Smooth muscle cell (in vitro differentiated cells): ENCODE data around the gene BBS12. TPM values are rescaled to one million over a fixed set of nuclear protein-coding genes. Genes with fewer than 3 reads are reported as not detected.

ENCODE experiments used
- DNase-seq: peaks from one replicate; lab custom pipeline; 2025; ENCODE audit not compliant: unreplicated experiment; lab: John Stamatoyannopoulos, UW
- H2AFZ ChIP-seq: fragments of 200-600 bp; sonication (generic); 2 replicates; pipeline ENCODE4 v1.6.0; 2016; ENCODE audit warnings: antibody characterized with exemption, low read depth, mild to moderate bottlenecking
- H3F3A ChIP-seq: fragments of 200-600 bp; sonication (generic); 2 replicates; pipeline ENCODE4 v1.6.0; 2017; ENCODE audit warnings: antibody characterized with exemption, low read depth
- H3K27ac ChIP-seq: fragments of 200-600 bp; sonication (generic); 2 replicates; pipeline ENCODE4 v1.5.1; 2016; ENCODE audit warnings: low read depth, mild to moderate bottlenecking
- H3K27me3 ChIP-seq: fragments of 200-600 bp; sonication (generic); 2 replicates; pipeline ENCODE4 v1.6.1; 2016; ENCODE audit warnings: low read depth, mild to moderate bottlenecking
- H3K36me3 ChIP-seq: fragments of 200-600 bp; sonication (generic); 2 replicates; pipeline ENCODE4 v1.5.1; 2016; ENCODE audit warnings: low read depth
- H3K4me1 ChIP-seq: fragments of 200-600 bp; sonication (generic); 2 replicates; pipeline ENCODE4 v1.5.1; 2016; ENCODE audit warnings: low read depth
- H3K4me2 ChIP-seq: fragments of 200-600 bp; sonication (generic); 2 replicates; pipeline ENCODE4 v1.6.0; 2016; ENCODE audit warnings: mild to moderate bottlenecking
- H3K4me3 ChIP-seq: fragments of 200-600 bp; sonication (generic); 2 replicates; pipeline ENCODE4 v1.5.1; 2016; ENCODE audit warnings: mild to moderate bottlenecking
- H3K79me2 ChIP-seq: fragments of 200-600 bp; sonication (generic); 2 replicates; pipeline ENCODE4 v1.6.0; 2016; ENCODE audit warnings: low read depth, mild to moderate bottlenecking
- H3K9ac ChIP-seq: fragments of 200-600 bp; sonication (generic); 2 replicates; pipeline ENCODE4 v1.6.0; 2016; ENCODE audit warnings: low read depth
- H3K9me3 ChIP-seq: fragments of 200-600 bp; sonication (generic); replicated peaks from 2 replicates; pipeline ENCODE4 v1.5.1; 2016; ENCODE audit warnings: low read depth
- H4K20me1 ChIP-seq: fragments of 200-600 bp; sonication (generic); 2 replicates; pipeline ENCODE4 v1.6.0; 2016; ENCODE audit warnings: low read depth
- CTCF ChIP-seq: fragments of 200-600 bp; sonication (generic); IDR thresholded peaks from 2 replicates; pipeline ENCODE4 v1.5.1; 2017; ENCODE audit warnings: borderline replicate concordance, mild to moderate bottlenecking, antibody characterized with exemption; ENCODE audit not compliant: insufficient read depth, poor library complexity, severe bottlenecking
- WGBS: methylation state at CpG from one replicate; pipeline ENCODE4 v1.1.7; 2016; ENCODE audit warnings: low lambda C conversion rate; 5-methylcytosine and 5-hydroxymethylcytosine counted together
- polyA plus RNA-seq: library from polyadenylated mRNA; unstranded; fragments of >200 nt; fragmentation: Nextera tagmentation; extraction: Ambion mirVana; gene quantifications from 2 replicates; pipeline ENCODE4 v1.2.1, GENCODE V29; 2016
- total RNA-seq: library from RNA; depleted of rRNA; stranded (reverse); fragments of >200 nt; gene quantifications from 2 replicates; pipeline ENCODE4 v1.2.3, GENCODE V29; 2014

Gene BBS12
- total and polyA plus RNA-seq, 2 experiments from 2014 or later: 3.6 to 3.7 TPM

GRCh38 chr4:122688529-122689140 lies 43.9 kb upstream of the BBS12 start:
- Histone ChIP-seq H2AFZ (no peak overlapping the region), H3K36me3 (no peaks in the 10 kb centered on the region), H3K9me3 (no peaks in the 10 kb centered on the region), H4K20me1 (no peaks in the 10 kb centered on the region), H3K4me3 (no peak overlapping the region), H3K27me3 (no peaks in the 10 kb centered on the region), H3K4me1 (peaks cover 8% of the 10 kb centered on the region), H3F3A (no peaks in the 10 kb centered on the region), H3K79me2 (no peaks in the 10 kb centered on the region), H3K4me2 (no peak overlapping the region), H3K27ac (no peak overlapping the region), H3K9ac (no peak overlapping the region)
- no peak for TF ChIP-seq CTCF
- no peak for DNase-seq
- 90% methylated on average over 9 of the region's 9 CpGs for WGBS

DNA sequence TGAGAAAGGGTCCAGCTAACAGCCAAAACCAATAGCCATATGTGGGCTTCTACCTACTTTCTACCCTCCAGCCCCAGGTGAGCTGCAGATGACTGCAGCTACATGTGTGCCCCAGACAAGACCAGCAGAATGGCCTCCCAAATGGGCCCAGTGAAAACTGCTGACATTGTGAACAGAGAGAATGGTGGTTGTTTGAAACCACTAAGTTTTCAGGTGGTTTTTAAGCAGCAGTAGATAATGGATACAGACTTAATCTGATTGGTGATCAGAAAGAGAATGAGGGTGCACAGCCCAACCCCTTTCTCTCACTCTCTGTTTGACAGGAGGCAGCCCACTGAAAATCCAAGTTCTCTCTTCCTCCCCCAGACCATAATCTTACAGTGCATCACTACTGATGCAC lies 42.5 kb upstream of the BBS12 start:
- H4K20me1 ChIP-seq: no peaks in the 10 kb centered on the region
- no peaks in the 10 kb centered on the region for H3K9me3 ChIP-seq
- H3K4me2 ChIP-seq: no peak overlapping the region
- H3K79me2 ChIP-seq: no peaks in the 10 kb centered on the region
- H3F3A ChIP-seq: no peaks in the 10 kb centered on the region
- H3K4me3 ChIP-seq: no peak overlapping the region
- H3K9ac ChIP-seq: no peak overlapping the region
- no peaks in the 10 kb centered on the region for H3K27me3 ChIP-seq
- no peak for TF ChIP-seq CTCF
- H3K4me1 ChIP-seq: peaks cover 8% of the 10 kb centered on the region
- H3K36me3 ChIP-seq: no peaks in the 10 kb centered on the region
- H2AFZ ChIP-seq: no peak overlapping the region
- DNase-seq: no peak
- H3K27ac ChIP-seq: no peak overlapping the region

GRCh38 chr4:122691988-122692387 lies 40.5 kb upstream of the BBS12 start:
- H3K36me3 ChIP-seq: no peaks in the 10 kb centered on the region
- WGBS: 77% methylated on average over 4 of the region's 4 CpGs
- no peak for TF ChIP-seq CTCF
- peaks cover 8% of the 10 kb centered on the region for H3K4me1 ChIP-seq
- H3K27ac ChIP-seq: no peak overlapping the region
- no peak overlapping the region for H3K4me3 ChIP-seq
- DNase-seq: no peak
- H3K79me2 ChIP-seq: no peaks in the 10 kb centered on the region
- H4K20me1 ChIP-seq: no peaks in the 10 kb centered on the region
- H3K9me3 ChIP-seq: no peaks in the 10 kb centered on the region
- no peaks in the 10 kb centered on the region for H3K27me3 ChIP-seq
- no peak overlapping the region for H3K9ac ChIP-seq
- H3K4me2 ChIP-seq: no peak overlapping the region
- H3F3A ChIP-seq: no peaks in the 10 kb centered on the region
- no peak overlapping the region for H2AFZ ChIP-seq
